Parathyroid adenoma (tissue), 2 donors: Measurements from ENCODE around the gene GABRB2.

Experiments used
- H2AFZ ChIP-seq: fragments of 300-600 bp; sonication (generic); one replicate; pipeline ENCODE4 v1.7.0; 2017; ENCODE audit warnings: antibody characterized with exemption, mild to moderate bottlenecking
- H3K27ac ChIP-seq: fragments of 300-600 bp; sonication (generic); one replicate; pipeline ENCODE4 v1.7.0; 2017
- H3K27me3 ChIP-seq: fragments of 300-600 bp; sonication (generic); one replicate; pipeline ENCODE4 v1.7.0; 2017; ENCODE audit warnings: low read length; ENCODE audit not compliant: control insufficient read depth, insufficient read depth
- H3K36me3 ChIP-seq: fragments of 300-600 bp; sonication (generic); one replicate; pipeline ENCODE4 v1.7.0; 2017; ENCODE audit warnings: low read length; ENCODE audit not compliant: control insufficient read depth, insufficient read depth
- H3K4me1 ChIP-seq: fragments of 300-600 bp; sonication (generic); one replicate; pipeline ENCODE4 v1.7.0; 2017; ENCODE audit warnings: control low read depth
- H3K4me2 ChIP-seq: fragments of 300-600 bp; sonication (generic); one replicate; pipeline ENCODE4 v1.7.0; 2017; ENCODE audit warnings: low read length
- H3K4me3 ChIP-seq: fragments of 300-600 bp; sonication (generic); one replicate; pipeline ENCODE4 v1.7.0; 2017; ENCODE audit warnings: low read depth, low read length
- H3K79me2 ChIP-seq: fragments of 300-600 bp; sonication (generic); one replicate; pipeline ENCODE4 v1.7.0; 2017; ENCODE audit warnings: control low read depth
- H3K9ac ChIP-seq: fragments of 300-600 bp; sonication (generic); one replicate; pipeline ENCODE4 v1.7.0; 2017; ENCODE audit warnings: mild to moderate bottlenecking
- H3K9me3 ChIP-seq: fragments of 300-600 bp; sonication (generic); one replicate; pipeline ENCODE4 v1.7.0; 2017; ENCODE audit warnings: low read length; ENCODE audit not compliant: control insufficient read depth
- CTCF ChIP-seq: fragments of 300-600 bp; sonication (generic); IDR thresholded peaks from one replicate; pipeline ENCODE4 v1.7.0; 2017; ENCODE audit warnings: antibody characterized with exemption, mild to moderate bottlenecking
- donor health status: primary hyperparathyroidism.

GABRB2 gene

GRCh38 chr5:161391016-161391415 lies 155.5 kb downstream of the GABRB2 start:
- Histone ChIP-seq H3K4me1 (no peaks in the 10 kb centered on the region), H3K9ac (no peak overlapping the region), H3K36me3 (no peaks in the 10 kb centered on the region), H3K27me3 (no peaks in the 10 kb centered on the region), H3K4me3 (no peak overlapping the region), H3K9me3 (peaks cover 3% of the 10 kb centered on the region), H3K4me2 (no peak overlapping the region), H2AFZ (no peak overlapping the region), H3K79me2 (no peaks in the 10 kb centered on the region), H3K27ac (no peak overlapping the region)
- no peak for TF ChIP-seq CTCF

GRCh38 chr5:161387121-161387520 lies 159.4 kb downstream of the GABRB2 start:
- H3K36me3 ChIP-seq = no peaks in the 10 kb centered on the region
- TF ChIP-seq CTCF = no peak
- no peaks in the 10 kb centered on the region for H3K27me3 ChIP-seq
- no peaks in the 10 kb centered on the region for H3K4me1 ChIP-seq
- no peak overlapping the region for H3K4me2 ChIP-seq
- no peak overlapping the region for H3K9ac ChIP-seq
- H3K79me2 ChIP-seq = no peaks in the 10 kb centered on the region
- no peak overlapping the region for H2AFZ ChIP-seq
- H3K27ac ChIP-seq = no peak overlapping the region
- H3K4me3 ChIP-seq = no peak overlapping the region
- H3K9me3 ChIP-seq = no peaks in the 10 kb centered on the region

- Histone ChIP-seq H3K4me1 (no peaks in the 10 kb centered on the region), H3K27me3 (no peaks in the 10 kb centered on the region), H3K79me2 (no peaks in the 10 kb centered on the region), H2AFZ (no peak overlapping the region), H3K9ac (no peak overlapping the region), H3K27ac (no peak overlapping the region), H3K4me3 (no peak overlapping the region), H3K9me3 (no peaks in the 10 kb centered on the region), H3K36me3 (no peaks in the 10 kb centered on the region), H3K4me2 (no peak overlapping the region)
- TF ChIP-seq CTCF = no peak
Measured at GRCh38 chr5:161385027-161385426, 161.5 kb downstream of the GABRB2 start.

GRCh38 chr5:161382685-161383084 lies 163.8 kb downstream of the GABRB2 start:
- H3K4me3 ChIP-seq = no peak overlapping the region
- no peaks in the 10 kb centered on the region for H3K36me3 ChIP-seq
- H3K9me3 ChIP-seq = no peaks in the 10 kb centered on the region
- H2AFZ ChIP-seq = no peak overlapping the region
- no peaks in the 10 kb centered on the region for H3K27me3 ChIP-seq
- H3K9ac ChIP-seq = no peak overlapping the region
- H3K79me2 ChIP-seq = no peaks in the 10 kb centered on the region
- no peak for TF ChIP-seq CTCF
- H3K27ac ChIP-seq = no peak overlapping the region
- H3K4me2 ChIP-seq = no peak overlapping the region
- no peaks in the 10 kb centered on the region for H3K4me1 ChIP-seq

- H3K27ac ChIP-seq = no peak overlapping the region
- no peak overlapping the region for H2AFZ ChIP-seq
- no peak overlapping the region for H3K9ac ChIP-seq
- H3K27me3 ChIP-seq = no peaks in the 10 kb centered on the region
- no peak for TF ChIP-seq CTCF
- no peaks in the 10 kb centered on the region for H3K36me3 ChIP-seq
- H3K4me1 ChIP-seq = no peaks in the 10 kb centered on the region
- H3K9me3 ChIP-seq = no peaks in the 10 kb centered on the region
- H3K79me2 ChIP-seq = no peaks in the 10 kb centered on the region
- H3K4me2 ChIP-seq = no peak overlapping the region
- H3K4me3 ChIP-seq = no peak overlapping the region
Measured at GRCh38 chr5:161380486-161380885, 166.0 kb downstream of the GABRB2 start.
